ENCODE data around the gene ZNF32.

The ZNF32 gene

GRCh38 chr10:43688348-43688892 is 39.7 kb upstream of the ZNF32 start:
- in situ Hi-C loops (cut with HindIII; ENCODE audit: low pct_unique_long_range_greater_than_20kb, low sequenced_read_pairs), result no loop called here
- TF ChIP-seq JUND (IDR thresholded peaks at IDR 0.05; ENCODE audit: low read depth), result no peak
- DNase-seq (ENCODE audit: low read depth in 1 of 2, low spot score in 1 of 2), result no peak

- DNase-seq (ENCODE audit: low read depth in 1 of 2, low spot score in 1 of 2), result no peak
- in situ Hi-C loops (cut with HindIII; ENCODE audit: low pct_unique_long_range_greater_than_20kb, low sequenced_read_pairs), result no loop called here
Measured at GRCh38 chr10:43687373-43687772, 38.7 kb upstream of the ZNF32 start.

DNA sequence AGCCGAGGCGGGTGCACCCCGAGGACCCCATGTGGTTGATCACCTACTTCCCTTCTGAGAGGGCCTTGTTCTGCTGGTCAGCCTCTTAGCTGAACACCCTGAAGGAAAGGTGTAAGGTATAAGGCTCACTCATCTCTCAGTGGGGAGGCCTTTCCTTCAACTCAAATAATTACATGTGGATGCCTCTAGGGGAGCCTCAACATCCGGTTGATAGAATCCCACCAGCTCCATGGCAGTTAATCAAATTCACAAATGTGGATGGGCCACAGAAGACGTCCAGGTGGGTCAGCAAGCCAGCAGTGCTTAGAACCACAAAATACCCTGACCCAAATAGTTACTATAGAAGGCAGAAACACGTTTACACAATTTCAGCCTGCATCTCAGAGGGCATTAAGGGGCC is 37.7 kb upstream of the ZNF32 start:
- in situ Hi-C loops (cut with HindIII; ENCODE audit: low pct_unique_long_range_greater_than_20kb, low sequenced_read_pairs), result no loop called here
- DNase-seq (ENCODE audit: low read depth in 1 of 2, low spot score in 1 of 2), result no peak
- no peak for TF ChIP-seq JUND (IDR thresholded peaks at IDR 0.05; ENCODE audit: low read depth)

More at GRCh38 chr10:43687373-43687772, 38.7 kb upstream of the ZNF32 start:
- TF ChIP-seq JUND (IDR thresholded peaks at IDR 0.05; ENCODE audit: low read depth), result no peak

DNA sequence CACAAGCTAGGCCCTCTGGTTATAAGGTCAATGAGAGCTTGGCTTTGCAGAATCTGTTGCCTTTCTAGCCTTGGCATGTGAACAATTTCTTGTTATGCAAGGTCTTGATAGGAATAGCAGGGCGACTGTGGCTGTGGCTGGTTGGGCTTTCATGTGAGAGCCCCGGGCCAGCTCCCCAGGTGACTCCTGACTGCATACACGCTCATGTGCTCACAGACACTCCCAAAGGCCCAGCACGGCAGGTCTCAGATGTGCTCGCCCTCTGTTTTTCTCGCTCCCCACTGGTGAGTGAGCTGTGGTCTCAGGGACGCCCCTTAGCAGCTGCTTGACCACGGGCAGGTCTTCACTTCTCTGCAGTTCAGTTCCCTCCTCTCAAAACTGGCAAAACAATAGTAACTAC is 37.1 kb upstream of the ZNF32 start:
- no peak for TF ChIP-seq JUND (IDR thresholded peaks at IDR 0.05; ENCODE audit: low read depth)
- no peak for DNase-seq (ENCODE audit: low read depth in 1 of 2, low spot score in 1 of 2)
- in situ Hi-C loops (cut with HindIII; ENCODE audit: low pct_unique_long_range_greater_than_20kb, low sequenced_read_pairs), result no loop called here

GRCh38 chr10:43684292-43684559 is 35.5 kb upstream of the ZNF32 start:
- DNase-seq (ENCODE audit: low read depth in 1 of 2, low spot score in 1 of 2), result no peak
- no peak for TF ChIP-seq JUND (IDR thresholded peaks at IDR 0.05; ENCODE audit: low read depth)
- in situ Hi-C loops (cut with HindIII; ENCODE audit: low pct_unique_long_range_greater_than_20kb, low sequenced_read_pairs), result no loop called here

GRCh38 chr10:43683451-43684291 is 35.0 kb upstream of the ZNF32 start:
- in situ Hi-C loops (cut with HindIII; ENCODE audit: low pct_unique_long_range_greater_than_20kb, low sequenced_read_pairs), result no loop called here
- no peak for TF ChIP-seq JUND (IDR thresholded peaks at IDR 0.05; ENCODE audit: low read depth)
- peak; percentile 52 to 60 for DNase-seq (ENCODE audit: low read depth in 1 of 2, low spot score in 1 of 2)

DNA sequence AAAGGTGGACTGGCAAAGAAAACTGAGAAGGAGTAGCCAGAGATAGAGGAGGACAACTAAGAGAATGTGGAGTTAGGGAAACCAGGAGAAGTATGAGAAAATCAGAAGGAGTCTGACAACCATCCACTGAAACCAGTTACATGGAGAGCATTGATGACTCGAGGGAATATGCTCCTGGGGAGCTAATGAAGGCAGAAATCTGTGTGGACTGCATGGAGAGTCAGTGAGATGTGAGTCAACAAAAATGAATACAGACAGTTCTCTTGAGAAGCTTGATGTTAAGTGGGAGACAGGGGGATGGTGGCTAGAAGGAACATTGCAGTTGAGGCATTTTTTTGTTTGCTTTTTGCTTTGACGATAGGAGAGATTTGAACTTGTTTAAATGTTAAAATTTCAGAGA is 34.3 kb upstream of the ZNF32 start:
- no peak for DNase-seq (ENCODE audit: low read depth in 1 of 2, low spot score in 1 of 2)
- no peak for TF ChIP-seq JUND (IDR thresholded peaks at IDR 0.05; ENCODE audit: low read depth)
- in situ Hi-C loops (cut with HindIII; ENCODE audit: low pct_unique_long_range_greater_than_20kb, low sequenced_read_pairs), result no loop called here

DNA sequence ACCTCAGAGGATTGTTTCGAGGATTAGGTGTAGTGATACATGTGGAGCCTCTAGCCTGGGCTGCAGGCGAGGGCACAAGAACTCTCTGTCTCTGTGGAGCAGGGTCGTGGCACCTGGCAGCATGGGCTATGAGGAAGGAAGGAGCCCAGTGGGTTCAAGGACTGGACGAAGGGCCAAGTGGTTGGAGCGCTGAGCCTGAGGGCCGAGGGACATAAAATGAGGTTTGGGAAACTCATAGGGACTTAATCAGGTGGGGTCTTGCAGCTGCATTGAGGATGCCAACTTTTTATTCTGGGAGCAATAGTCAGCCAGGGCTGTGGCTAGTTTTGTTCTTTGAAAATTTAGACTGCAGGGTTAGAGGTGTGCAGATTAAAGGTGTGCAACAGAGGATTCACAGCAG is 33.0 kb upstream of the ZNF32 start:
- in situ Hi-C loops (cut with HindIII; ENCODE audit: low pct_unique_long_range_greater_than_20kb, low sequenced_read_pairs), result no loop called here
- no peak for DNase-seq (ENCODE audit: low read depth in 1 of 2, low spot score in 1 of 2)
- no peak for TF ChIP-seq JUND (IDR thresholded peaks at IDR 0.05; ENCODE audit: low read depth)

- in situ Hi-C loops (cut with HindIII; ENCODE audit: low pct_unique_long_range_greater_than_20kb, low sequenced_read_pairs), result no loop called here
- no peak for TF ChIP-seq JUND (IDR thresholded peaks at IDR 0.05; ENCODE audit: low read depth)
- no peak for DNase-seq (ENCODE audit: low read depth in 1 of 2, low spot score in 1 of 2)
Measured at GRCh38 chr10:43681220-43681619, 32.5 kb upstream of the ZNF32 start.

DNA sequence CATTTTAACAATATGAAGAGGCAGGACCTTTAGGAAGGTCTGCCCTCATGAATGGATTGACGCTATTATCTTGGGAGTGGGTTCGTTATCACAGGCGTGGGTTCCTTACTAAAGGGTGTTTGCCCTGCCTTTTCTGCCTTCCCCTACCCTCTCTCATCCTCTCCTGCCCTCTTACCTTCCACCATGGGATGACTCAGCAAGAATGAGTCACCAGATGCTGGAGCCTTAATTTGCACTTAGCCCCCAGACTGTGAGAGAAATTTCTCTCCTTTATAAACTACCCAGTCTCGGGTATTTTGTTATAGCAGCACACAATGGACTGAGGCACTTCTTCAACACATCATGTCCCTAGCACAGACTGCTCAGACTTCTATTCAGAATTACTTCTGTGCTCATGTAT is 31.4 kb upstream of the ZNF32 start:
- in situ Hi-C loops (cut with HindIII; ENCODE audit: low pct_unique_long_range_greater_than_20kb, low sequenced_read_pairs), result no loop called here
- no peak for DNase-seq (ENCODE audit: low read depth in 1 of 2, low spot score in 1 of 2)
- TF ChIP-seq JUND (IDR thresholded peaks at IDR 0.05; ENCODE audit: low read depth), result no peak

GRCh38 chr10:43679509-43679908 is 30.8 kb upstream of the ZNF32 start:
- in situ Hi-C loops (cut with HindIII; ENCODE audit: low pct_unique_long_range_greater_than_20kb, low sequenced_read_pairs), result no loop called here
- DNase-seq (ENCODE audit: low read depth in 1 of 2, low spot score in 1 of 2), result no peak
- TF ChIP-seq JUND (IDR thresholded peaks at IDR 0.05; ENCODE audit: low read depth), result no peak

DNA sequence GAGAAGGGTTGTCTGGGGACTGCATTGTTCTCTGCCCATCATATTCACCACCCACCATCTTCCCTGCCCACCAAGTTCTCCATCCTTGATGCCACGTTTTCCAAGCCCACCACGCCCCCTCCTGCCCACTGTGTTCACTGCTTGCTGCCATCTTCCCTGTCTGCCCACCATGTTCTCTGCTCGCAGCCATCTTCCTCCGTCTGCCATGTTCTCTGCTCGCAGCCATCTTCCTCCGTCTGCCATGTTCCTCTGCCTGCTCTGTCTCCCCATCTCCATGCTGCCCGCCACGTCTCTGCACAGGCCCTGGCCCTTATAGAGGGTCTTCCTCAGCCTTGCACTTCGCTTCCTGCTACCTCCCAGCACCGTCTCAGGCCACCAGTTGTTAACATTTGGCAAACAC is 30.0 kb upstream of the ZNF32 start:
- DNase-seq (ENCODE audit: low read depth in 1 of 2, low spot score in 1 of 2), result no peak
- TF ChIP-seq JUND (IDR thresholded peaks at IDR 0.05; ENCODE audit: low read depth), result no peak
- in situ Hi-C loops (cut with HindIII; ENCODE audit: low pct_unique_long_range_greater_than_20kb, low sequenced_read_pairs), result no loop called here

DNA sequence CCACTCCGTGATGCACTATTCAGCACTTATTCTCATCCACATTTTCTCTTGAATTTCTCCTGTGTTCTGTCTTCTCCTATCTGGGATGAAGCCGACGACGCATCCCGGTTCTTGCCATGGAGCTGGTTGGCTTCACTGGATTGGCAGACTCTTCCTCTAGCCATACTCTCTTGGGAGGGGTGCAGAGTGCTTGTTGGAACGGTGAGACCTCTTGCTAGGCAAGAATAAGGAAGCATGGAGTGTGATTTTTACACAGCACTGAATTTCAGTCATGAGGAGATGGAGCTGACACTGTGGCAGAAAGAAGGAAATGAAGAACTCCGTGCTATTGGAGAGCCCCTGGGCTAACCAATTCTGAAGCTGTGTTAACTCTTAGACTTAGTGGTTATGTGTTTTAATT is 28.2 kb upstream of the ZNF32 start:
- TF ChIP-seq JUND (IDR thresholded peaks at IDR 0.05; ENCODE audit: low read depth), result no peak
- in situ Hi-C loops (cut with HindIII; ENCODE audit: low pct_unique_long_range_greater_than_20kb, low sequenced_read_pairs), result no loop called here
- no peak for DNase-seq (ENCODE audit: low read depth in 1 of 2, low spot score in 1 of 2)

GRCh38 chr10:43676331-43676730 is 27.6 kb upstream of the ZNF32 start:
- in situ Hi-C loops (cut with HindIII; ENCODE audit: low pct_unique_long_range_greater_than_20kb, low sequenced_read_pairs), result no loop called here
- no peak for TF ChIP-seq JUND (IDR thresholded peaks at IDR 0.05; ENCODE audit: low read depth)
- DNase-seq (ENCODE audit: low read depth in 1 of 2, low spot score in 1 of 2), result no peak
